HG03045 (cell line): ENCODE measurements around the gene SORBS1.

Experiments used
- ATAC-seq: cut with Tn5 transposase; IDR thresholded peaks from one replicate; pipeline ENCODE4 v1.9.1; 2021; ENCODE audit warnings: mild to moderate bottlenecking, moderate library complexity; ENCODE audit not compliant: unreplicated experiment

SORBS1 gene

DNA sequence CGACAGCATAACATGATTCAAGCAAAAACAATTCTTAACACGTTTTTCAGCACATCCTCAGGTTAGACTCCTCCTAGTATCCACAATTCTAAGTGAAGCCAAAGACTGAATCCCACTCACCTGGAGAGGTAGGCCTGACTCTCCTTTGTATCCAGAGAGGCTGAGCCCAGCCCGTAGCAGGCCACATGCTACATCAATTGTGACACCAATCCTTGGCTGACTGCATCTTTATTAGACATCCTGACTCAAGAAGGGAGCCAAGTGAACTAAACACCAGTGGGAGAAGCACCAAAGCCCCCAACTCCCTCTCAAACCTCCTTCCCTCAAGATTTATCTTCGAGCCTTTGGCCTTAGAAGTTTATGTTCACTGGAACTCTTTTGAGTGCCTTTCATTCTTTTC lies 144.9 kb downstream of the SORBS1 start:
- no peak for ATAC-seq

DNA sequence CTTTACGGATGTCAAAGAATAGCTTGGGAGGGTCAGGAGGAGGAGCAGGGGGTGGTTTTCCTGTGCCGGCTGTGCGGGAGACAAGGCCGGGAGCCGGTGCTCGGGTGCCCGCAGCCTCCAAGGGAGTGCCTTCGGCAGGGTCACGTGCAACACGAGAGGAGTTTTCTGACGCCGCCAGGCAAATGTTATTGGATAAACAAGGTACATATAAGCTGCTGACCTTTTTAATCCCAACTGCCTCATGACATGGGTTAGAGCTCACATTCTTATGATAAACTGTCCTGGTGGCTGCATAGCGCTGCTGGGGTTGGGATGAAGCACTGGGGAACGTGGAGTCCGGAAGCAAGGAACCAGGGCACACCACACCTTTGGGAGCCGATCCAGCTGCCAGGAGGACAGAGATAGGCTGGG lies 145.5 kb downstream of the SORBS1 start:
- no peak for ATAC-seq

DNA sequence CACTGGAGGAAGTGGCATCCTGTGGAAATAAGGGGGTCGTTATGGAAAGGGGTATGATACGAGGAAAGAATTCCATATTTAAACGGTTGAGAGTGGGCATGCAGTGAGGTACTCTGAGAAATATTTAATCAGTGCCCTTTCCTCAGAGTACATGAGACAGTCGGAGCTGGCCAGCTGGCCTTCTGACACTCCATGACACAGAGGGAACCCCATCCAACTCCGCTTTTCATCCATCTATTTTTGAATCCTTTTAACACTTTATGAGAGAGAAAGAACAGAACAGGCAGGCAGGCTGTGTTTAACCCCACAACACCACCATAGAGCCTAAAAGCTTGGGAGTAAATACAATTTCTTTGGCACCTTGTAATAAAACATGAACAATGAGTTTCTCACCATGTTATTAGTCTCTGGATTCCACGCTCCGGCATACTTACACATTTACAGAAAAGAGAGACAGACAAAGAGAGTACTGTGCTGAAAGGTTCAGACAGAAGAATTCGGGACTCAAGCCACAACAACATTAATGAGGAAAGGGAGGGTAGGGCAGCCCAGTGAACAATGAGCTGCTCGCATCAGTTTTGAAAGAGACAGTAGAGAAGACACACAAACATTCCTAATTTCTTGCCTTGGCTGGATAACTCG lies 146.2 kb downstream of the SORBS1 start:
- no peak for ATAC-seq

DNA sequence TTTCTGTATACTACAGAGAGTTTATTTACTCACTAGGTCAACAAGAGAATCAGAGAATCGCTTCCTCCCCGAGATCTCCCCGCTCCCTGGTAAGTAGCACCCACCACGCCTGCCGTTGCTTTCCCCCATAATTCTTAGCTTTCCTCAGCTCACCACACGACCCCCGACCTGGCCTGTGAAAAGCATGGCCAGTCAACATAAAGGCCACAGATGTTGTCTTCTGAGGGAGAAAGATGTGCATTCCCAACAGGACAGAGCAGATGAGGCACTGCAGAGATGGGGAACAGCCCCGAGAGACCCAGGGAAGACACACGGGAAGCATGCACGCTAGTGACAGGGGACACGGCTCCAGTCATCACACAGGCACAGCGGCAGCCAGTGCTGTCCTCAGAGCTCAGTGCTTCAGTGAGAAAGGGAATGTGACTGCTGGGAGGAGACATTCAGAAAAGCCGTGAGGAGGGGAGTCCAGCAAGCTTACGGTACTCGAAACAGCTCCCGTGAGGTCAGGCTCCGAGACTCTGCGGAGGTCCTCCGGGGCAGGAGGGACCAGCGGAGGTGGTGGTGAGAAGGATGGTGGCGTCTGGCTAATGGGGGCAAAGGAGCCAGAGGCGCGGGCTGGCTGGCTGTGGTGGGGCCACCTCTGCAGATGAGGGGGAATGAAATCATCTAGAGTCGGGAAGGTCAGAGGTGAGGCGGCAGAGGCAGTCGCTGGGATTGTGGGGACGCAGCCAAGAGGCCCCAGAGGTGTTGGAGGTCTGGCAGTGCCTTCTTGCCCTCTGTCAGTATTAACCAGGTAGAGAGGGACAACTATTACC lies 146.9 kb downstream of the SORBS1 start:
- ATAC-seq: no peak

DNA sequence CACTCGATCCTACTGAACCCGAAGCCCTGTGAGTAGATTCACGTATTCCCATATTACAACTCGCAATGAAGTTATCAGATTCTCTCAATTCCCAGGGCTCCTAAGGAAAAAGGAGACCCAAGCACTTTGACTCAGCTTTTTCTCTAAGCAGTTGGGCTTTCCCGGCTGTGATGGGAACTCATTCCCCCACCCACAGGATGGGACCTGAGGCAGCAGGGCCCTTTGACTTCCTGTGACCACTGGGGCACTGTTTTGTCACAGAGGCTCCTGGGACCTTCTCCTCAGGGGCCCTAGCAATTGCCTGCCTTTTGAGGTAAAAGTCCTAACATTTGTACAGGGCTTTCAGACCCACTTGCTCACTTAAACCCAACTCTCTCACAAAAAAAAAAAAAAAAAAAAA lies 147.6 kb downstream of the SORBS1 start:
- ATAC-seq: no peak

DNA sequence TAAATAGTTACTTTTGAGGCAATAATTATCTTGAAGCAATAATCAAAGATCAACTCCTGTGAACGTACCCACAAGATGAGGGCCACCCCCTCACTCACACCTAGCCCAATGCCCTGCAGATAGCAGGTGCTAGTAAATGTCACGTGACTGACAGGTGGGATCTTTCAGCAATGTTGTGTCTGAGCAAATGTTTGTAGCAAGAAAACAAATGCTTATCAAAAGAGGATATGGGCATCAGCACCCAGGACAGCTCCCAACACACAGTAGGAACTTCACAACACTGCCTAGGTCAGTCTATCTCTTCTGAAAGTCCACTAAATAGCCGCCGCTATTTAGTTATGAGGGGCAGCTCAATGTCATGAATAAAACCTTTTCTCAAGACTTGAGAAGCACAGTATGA lies 149.5 kb downstream of the SORBS1 start:
- no peak for ATAC-seq

DNA sequence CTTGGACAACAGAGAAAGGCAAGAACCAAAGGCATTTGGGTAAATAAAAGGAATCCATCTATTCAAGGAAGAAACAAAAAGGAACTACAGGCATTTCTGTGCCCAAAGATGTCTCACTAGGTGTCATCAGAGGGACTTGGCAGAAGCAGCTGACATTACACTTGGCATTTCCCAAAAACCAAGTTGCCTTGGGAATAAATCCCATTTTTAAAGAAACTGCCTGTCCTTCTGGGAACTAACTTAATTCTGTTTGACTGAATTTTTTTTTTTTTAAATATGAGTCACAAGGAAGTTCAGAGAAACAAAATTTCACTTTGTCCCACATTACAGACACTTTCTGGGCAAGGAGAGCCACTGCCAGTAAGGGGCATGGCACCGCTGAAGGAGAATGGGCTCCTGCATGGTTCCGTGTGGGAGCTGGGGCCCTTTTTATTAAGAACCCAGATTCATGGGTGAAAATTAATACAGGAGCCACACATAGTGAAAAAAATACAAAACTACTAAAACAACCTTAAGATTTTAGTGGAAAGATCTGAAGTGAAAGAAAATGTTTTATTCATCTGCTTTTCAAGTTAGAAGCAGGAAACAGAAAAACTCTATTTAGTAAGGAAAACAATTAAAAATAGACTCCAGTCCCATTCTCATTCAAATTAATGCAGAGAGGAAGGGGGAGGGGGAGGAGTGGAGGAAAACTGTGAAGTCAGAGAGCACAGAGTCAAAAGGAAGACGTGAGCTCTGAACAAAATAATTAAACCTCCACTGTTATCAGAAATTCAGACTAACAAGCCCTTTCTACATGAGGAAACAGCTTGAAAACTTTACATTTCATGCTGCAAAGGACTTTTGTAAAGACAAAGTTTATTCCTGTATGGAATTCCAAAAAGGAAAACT lies 151.9 kb downstream of the SORBS1 start:
- ATAC-seq: no peak

DNA sequence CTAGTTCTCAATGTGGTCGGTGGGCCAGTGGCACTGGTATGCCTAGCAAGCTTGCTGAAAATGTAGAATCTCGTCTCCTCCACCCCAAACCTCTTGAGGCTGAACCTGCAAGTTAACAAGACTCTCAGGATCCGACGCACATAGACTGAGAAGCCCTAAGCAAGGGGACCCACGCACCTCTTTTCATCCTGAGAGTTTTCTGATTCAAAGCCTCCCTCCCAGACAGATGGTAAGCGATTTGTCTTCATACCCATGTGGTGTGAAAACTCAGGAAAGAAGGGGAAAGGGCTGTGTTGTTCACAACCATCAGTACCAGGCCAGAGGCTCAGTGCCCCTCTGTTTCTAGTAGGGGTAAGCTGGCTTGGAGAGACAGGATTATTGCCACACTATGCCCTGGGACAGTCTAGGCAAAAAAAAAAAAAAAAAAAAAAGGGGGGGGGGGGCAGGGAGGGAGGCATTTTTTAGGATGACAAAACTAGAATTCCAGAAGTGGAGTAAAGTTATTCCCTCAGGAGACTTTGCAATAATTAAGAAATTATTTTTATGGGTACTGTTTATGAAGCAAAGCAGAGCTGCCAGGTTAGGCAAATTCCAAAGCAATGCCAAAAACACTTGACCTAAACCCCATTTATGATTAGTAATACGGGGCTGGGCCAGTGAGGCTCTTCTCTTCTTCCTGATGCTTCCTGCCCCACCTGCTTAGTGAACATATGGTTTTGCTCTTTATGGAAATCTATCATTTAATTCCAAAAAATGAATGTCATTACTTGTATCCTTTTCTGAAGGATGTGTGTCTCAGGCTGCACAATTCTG lies 152.8 kb downstream of the SORBS1 start:
- ATAC-seq: no peak

DNA sequence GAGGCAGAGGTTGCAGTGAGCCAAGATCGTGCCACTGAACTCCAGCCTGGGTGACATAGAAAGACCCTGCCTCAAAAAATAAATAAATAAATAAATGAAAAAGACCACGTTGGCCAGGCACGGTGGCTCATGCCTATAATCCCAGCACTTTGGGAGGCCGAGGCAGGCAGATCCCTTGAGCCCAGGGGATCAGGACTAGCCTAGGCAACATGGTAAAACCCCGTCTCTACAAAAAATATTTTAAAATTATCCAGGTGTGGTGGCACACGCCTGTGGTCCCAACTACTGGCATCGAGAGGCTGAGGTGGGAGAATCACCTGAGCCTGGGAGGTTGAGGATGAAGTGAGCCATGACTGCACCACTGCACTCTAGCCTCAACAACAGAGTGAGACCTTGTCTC lies 153.6 kb downstream of the SORBS1 start:
- ATAC-seq: no peak

DNA sequence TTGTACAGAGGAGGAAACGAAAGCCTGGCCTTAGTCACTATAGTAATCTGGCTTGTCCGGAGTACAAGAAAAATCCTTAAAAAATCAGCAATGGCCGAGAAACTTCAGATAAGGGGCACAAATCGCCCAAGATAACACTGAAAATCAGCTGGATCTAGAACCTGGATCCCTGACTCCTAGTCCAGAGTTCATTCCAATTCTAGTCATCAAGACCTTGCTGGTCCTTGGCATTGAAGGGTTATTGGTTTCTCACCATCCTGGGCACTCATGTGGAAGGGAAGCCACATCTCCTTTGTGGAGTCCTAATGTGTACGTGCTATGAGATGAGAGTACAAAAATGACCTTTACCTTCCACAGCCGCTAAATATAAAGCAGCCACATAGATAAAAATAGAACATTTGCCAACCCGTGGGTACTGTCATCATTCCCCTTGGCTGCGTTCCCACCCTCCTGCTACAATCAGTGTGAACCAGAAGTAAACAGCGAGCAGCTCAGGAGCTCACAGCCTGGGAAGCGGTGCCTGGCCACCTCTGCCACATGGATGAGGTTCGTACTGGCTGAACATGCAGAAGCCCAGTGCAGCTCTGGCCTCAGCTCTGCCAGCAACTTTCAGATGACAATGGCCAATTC lies 154.4 kb downstream of the SORBS1 start:
- ATAC-seq: no peak

DNA sequence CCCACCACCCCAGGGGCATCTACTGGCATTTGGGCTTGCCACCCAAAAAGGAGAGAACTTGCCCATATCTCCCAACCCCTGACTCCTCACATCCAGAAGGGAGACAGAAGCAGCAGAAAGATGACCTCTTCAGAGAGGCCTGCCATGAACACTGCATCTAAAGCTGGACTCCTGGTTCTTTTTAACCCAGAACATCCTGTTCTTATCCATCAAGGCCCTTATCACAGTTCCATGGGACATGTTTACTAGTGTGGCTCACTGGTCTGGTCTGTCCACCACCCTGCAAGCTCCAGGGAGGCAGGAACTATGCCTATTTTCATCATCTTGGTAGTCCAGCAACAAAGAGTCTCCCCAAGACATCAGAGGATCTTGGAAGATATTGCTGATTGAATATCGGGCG lies 155.5 kb downstream of the SORBS1 start:
- no peak for ATAC-seq

DNA sequence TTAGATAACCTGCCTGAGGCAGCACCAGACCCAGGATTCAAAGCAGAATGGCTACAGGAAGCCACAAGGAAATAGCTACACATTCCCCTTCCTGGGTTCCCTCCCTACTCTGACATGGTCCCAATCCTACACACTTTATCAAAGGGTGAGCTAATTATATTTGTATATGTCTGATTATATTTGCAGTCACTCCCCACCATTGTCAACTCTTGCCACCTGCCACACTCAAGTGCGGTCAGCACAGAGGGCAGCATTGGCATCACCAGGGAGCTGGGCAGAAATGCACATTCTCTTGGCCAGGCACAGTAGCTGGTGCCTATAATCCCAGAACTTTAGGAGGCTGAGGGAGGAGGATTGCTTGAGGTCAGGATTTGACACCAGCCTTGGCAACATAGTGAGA lies 156.3 kb downstream of the SORBS1 start:
- ATAC-seq: no peak

DNA sequence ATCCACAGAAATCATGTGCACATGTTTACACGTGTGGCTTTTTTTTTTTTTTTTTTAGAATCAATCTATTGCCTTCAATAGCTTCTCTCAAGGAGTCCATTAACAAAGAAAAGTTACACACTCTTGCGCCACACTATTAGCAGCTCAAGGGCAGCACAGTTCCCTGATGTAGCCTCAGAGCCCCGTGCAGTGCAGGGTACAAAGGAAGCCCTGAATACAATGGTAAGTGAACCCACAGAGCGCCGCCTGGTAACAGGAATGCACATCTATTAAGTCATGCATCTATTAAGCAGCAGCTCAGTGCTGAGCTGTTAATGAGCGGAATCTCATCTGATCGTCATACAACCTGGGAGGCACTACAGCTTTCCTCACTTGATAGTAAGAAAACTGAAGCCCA lies 156.7 kb downstream of the SORBS1 start:
- no peak for ATAC-seq

DNA sequence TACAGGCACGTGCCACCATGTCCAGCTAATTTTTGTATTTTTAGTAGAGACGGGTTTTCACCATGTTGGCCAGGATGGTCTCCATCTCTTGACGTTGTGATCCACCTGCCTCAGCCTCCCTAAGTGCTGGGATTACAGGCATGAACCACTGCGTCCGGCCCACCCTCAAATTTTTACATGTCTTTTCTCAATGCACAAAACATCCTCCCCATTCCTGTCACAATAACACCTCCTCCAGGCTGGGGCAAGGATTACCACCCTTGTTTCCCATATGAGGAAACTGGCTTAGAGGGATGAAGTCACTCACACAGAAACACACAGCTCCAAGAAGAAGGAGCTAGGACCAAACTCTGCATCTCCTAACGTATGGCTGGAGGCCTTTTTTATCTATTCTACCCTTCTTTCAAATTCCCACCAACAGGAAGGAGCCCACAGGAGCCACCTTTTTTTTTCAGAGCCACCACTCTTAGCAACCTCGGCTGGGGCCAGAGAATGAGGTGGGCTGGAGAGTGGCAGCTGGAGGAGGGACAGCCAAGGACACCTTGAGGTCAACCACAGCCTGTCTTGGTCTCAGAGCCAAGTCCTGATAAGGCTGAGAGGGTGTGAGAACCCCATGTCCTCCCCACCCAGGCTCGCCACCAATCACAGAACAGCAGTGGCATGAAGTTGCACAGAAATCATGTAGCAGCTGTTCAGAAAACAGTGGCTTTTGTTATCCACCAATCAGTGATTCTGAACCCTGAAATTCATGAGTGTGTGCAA lies 157.3 kb downstream of the SORBS1 start:
- no peak for ATAC-seq

DNA sequence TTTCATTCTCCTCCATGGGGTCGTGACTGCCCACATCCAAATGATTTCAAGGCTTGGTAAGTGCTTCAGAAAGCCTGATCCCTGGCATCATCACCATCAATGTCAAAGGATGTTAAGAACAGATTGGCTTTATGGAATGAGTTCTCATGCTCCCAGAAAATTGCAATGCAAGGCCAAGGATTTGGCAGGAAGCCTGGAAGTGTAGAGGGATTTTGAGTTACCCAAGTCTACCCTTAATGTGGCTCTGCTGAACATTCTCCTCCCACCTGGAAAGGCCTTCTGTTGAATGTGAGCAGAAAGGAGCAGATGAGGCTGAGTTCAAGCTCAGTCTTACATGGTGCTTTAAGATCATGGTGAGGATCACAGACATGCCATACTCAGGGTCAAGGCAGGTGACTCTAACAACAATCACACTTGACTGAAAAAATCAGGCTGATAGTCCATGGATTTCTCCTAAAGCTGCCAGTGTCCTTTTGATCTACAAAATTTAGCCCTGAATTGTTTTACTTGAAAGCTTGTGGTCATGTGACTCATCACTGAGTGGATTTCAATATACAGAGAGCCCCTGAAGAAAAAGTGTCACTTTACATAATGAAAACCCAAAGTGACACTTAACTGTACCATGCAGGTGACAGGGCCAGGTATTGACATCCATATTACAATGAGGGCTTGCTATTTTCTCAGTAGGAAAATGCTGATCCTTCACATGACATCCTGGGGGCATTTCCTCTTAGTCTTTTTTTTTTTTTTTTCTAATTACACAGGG lies 159.3 kb downstream of the SORBS1 start:
- ATAC-seq: no peak

DNA sequence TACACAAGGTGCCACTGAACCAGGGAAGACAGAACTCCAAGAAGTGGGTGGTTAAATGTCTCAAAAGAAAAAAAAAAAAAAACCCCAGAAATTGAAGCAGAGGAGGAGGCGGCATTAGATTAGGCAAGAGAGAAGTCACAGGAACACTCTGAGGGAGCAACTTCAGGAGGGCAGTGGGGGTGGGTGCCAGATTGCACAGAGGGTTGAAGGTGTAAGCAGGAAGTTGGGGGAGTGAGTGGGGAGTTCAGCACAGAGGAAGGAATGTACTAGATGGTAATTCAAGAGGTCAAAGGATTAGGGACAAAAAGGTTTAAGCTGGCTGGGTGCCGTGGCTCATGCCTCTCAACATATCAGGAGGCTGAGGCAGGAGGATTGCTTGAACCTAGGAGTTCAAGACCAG lies 160.4 kb downstream of the SORBS1 start:
- ATAC-seq: no peak

DNA sequence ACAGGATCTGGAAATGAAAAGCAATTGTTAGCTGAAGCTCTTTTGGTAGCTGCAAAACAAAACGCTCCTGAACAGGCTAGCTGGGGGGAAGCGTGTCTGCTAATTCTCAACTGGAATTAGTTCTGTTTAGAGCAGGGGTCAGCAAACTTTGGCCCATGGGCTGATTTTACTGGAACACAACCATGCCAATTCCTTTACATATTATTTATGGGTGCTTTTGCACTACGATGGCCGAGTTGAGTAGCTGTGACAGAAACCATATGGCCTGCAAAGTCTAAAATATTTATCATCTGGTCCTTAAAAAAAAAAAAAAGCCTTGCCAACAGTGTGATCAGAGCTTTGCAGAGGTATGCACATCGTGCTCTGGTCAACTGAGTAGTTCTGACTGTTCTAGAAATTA lies 162.0 kb downstream of the SORBS1 start:
- ATAC-seq: no peak

DNA sequence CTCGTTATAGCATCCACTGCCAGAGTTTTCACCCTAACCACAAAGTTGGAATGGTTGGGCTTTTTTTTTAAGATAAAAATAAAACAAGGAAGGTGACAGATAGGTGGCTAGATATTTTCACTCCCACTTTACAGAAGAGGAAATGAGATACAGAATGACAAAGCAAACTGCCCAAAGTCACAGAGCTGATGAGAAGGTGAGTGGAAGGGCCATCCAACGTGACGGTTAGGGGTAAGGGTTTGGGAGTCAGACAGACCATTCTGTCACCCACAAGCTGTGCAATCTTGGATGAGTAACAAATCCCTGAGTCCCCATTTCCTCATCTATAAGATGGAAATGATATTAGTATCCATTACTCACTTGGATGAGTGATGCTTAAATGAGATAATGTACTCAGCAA lies 163.4 kb downstream of the SORBS1 start:
- ATAC-seq: no peak

DNA sequence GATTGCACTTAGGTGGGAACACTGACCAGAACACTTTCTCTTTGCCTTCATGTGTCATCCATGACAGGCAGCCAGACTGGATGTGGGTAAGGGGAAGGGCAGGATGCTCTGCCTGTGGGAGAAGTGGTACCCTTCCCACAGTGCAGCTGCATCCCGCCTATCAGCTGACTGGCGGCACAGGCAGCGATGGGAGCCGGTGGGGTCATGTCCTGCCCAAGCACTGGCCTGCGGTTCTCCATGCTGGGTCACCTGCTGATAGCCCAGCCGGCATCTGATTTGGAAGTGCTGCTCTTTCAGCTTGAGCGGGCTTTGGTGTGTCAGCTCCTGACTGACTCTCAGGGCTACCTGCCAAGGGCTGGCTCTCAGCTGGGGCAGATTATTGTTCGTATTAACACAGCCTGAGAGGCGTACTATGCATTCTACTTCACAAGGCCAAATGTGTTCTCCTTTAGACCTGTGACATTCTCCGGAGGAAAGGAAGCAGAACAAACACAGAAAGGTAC lies 165.2 kb downstream of the SORBS1 start:
- ATAC-seq: no peak
